Measurements from ENCODE around the gene PAEP.

The PAEP gene

GRCh38 chr9:135602789-135603481, 41.4 kb downstream of the PAEP start:
- H3K9me3 ChIP-seq (ENCODE audit: control insufficient read depth, low read length), result no peaks in the 10 kb centered on the region
- WGBS, 2 experiments (ENCODE audit: insufficient coverage in 2 of 2), result 65 to 70% methylated on average over 19 of the region's 24 CpGs

GRCh38 chr9:135604437-135605237, 43.1 kb downstream of the PAEP start:
- H3K4me1 ChIP-seq (ENCODE audit: control insufficient read depth, insufficient read depth, low read length, poor library complexity, severe bottlenecking), result no peaks in the 10 kb centered on the region
- no peaks in the 10 kb centered on the region for H3K9me3 ChIP-seq (ENCODE audit: control insufficient read depth, low read length)
- no peaks in the 10 kb centered on the region for H3K36me3 ChIP-seq (ENCODE audit: control insufficient read depth, insufficient read depth, low read length)
- H3K27ac ChIP-seq (ENCODE audit: low read depth, low read length, severe bottlenecking), result no peak overlapping the region
- H3K4me3 ChIP-seq (ENCODE audit: extremely low read depth, insufficient read depth, low read length, poor library complexity, severe bottlenecking), result no peak overlapping the region
- 89 to 91% methylated on average over 24 to 31 of the region's 31 CpGs for WGBS, 2 experiments (ENCODE audit: insufficient coverage in 2 of 2)

More at GRCh38 chr9:135602789-135603481, 41.4 kb downstream of the PAEP start:
- H3K4me1 ChIP-seq (ENCODE audit: control insufficient read depth, insufficient read depth, low read length, poor library complexity, severe bottlenecking), result no peaks in the 10 kb centered on the region
- H3K36me3 ChIP-seq (ENCODE audit: control insufficient read depth, insufficient read depth, low read length), result no peaks in the 10 kb centered on the region
- no peak overlapping the region for H3K27ac ChIP-seq (ENCODE audit: low read depth, low read length, severe bottlenecking)
- no peak overlapping the region for H3K4me3 ChIP-seq (ENCODE audit: extremely low read depth, insufficient read depth, low read length, poor library complexity, severe bottlenecking)

GRCh38 chr9:135605238-135605781, 43.8 kb downstream of the PAEP start:
- Histone ChIP-seq H3K4me3 (ENCODE audit: extremely low read depth, insufficient read depth, low read length, poor library complexity, severe bottlenecking) (no peak overlapping the region), H3K36me3 (ENCODE audit: control insufficient read depth, insufficient read depth, low read length) (no peaks in the 10 kb centered on the region), H3K9me3 (ENCODE audit: control insufficient read depth, low read length) (no peaks in the 10 kb centered on the region), H3K4me1 (ENCODE audit: control insufficient read depth, insufficient read depth, low read length, poor library complexity, severe bottlenecking) (no peaks in the 10 kb centered on the region), H3K27ac (ENCODE audit: low read depth, low read length, severe bottlenecking) (no peak overlapping the region)
- 86 to 89% methylated on average over 9 to 12 of the region's 14 CpGs for WGBS, 2 experiments (ENCODE audit: insufficient coverage in 2 of 2)

GRCh38 chr9:135606885-135607259, 45.3 kb downstream of the PAEP start:
- H3K4me1 ChIP-seq (ENCODE audit: control insufficient read depth, insufficient read depth, low read length, poor library complexity, severe bottlenecking), result no peaks in the 10 kb centered on the region
- no peak overlapping the region for H3K27ac ChIP-seq (ENCODE audit: low read depth, low read length, severe bottlenecking)
- no peaks in the 10 kb centered on the region for H3K9me3 ChIP-seq (ENCODE audit: control insufficient read depth, low read length)
- H3K4me3 ChIP-seq (ENCODE audit: extremely low read depth, insufficient read depth, low read length, poor library complexity, severe bottlenecking), result no peak overlapping the region
- 91 to 94% methylated on average over 10 to 11 of the region's 11 CpGs for WGBS, 2 experiments (ENCODE audit: insufficient coverage in 2 of 2)
- no peaks in the 10 kb centered on the region for H3K36me3 ChIP-seq (ENCODE audit: control insufficient read depth, insufficient read depth, low read length)

GRCh38 chr9:135607401-135608293, 46.1 kb downstream of the PAEP start:
- no peak overlapping the region for H3K27ac ChIP-seq (ENCODE audit: low read depth, low read length, severe bottlenecking)
- H3K4me3 ChIP-seq (ENCODE audit: extremely low read depth, insufficient read depth, low read length, poor library complexity, severe bottlenecking), result no peak overlapping the region
- 89 to 91% methylated on average over 20 to 22 of the region's 25 CpGs for WGBS, 2 experiments (ENCODE audit: insufficient coverage in 2 of 2)
- no peaks in the 10 kb centered on the region for H3K9me3 ChIP-seq (ENCODE audit: control insufficient read depth, low read length)
- no peaks in the 10 kb centered on the region for H3K4me1 ChIP-seq (ENCODE audit: control insufficient read depth, insufficient read depth, low read length, poor library complexity, severe bottlenecking)
- no peaks in the 10 kb centered on the region for H3K36me3 ChIP-seq (ENCODE audit: control insufficient read depth, insufficient read depth, low read length)

GRCh38 chr9:135608294-135608998, 46.9 kb downstream of the PAEP start:
- Histone ChIP-seq H3K36me3 (ENCODE audit: control insufficient read depth, insufficient read depth, low read length) (no peaks in the 10 kb centered on the region), H3K4me3 (ENCODE audit: extremely low read depth, insufficient read depth, low read length, poor library complexity, severe bottlenecking) (no peak overlapping the region), H3K4me1 (ENCODE audit: control insufficient read depth, insufficient read depth, low read length, poor library complexity, severe bottlenecking) (no peaks in the 10 kb centered on the region), H3K9me3 (ENCODE audit: control insufficient read depth, low read length) (no peaks in the 10 kb centered on the region), H3K27ac (ENCODE audit: low read depth, low read length, severe bottlenecking) (no peak overlapping the region)
- 88 to 96% methylated on average over 18 to 20 of the region's 22 CpGs for WGBS, 2 experiments (ENCODE audit: insufficient coverage in 2 of 2)

GRCh38 chr9:135608999-135609317, 47.4 kb downstream of the PAEP start:
- Histone ChIP-seq H3K9me3 (ENCODE audit: control insufficient read depth, low read length) (no peaks in the 10 kb centered on the region), H3K4me3 (ENCODE audit: extremely low read depth, insufficient read depth, low read length, poor library complexity, severe bottlenecking) (no peak overlapping the region), H3K36me3 (ENCODE audit: control insufficient read depth, insufficient read depth, low read length) (no peaks in the 10 kb centered on the region), H3K4me1 (ENCODE audit: control insufficient read depth, insufficient read depth, low read length, poor library complexity, severe bottlenecking) (no peaks in the 10 kb centered on the region), H3K27ac (ENCODE audit: low read depth, low read length, severe bottlenecking) (no peak overlapping the region)
- WGBS, 2 experiments (ENCODE audit: insufficient coverage in 2 of 2), result 92 to 95% methylated on average over 9 to 12 of the region's 15 CpGs

GRCh38 chr9:135609366-135609955, 47.9 kb downstream of the PAEP start:
- no peaks in the 10 kb centered on the region for H3K9me3 ChIP-seq (ENCODE audit: control insufficient read depth, low read length)
- H3K36me3 ChIP-seq (ENCODE audit: control insufficient read depth, insufficient read depth, low read length), result no peaks in the 10 kb centered on the region
- H3K4me1 ChIP-seq (ENCODE audit: control insufficient read depth, insufficient read depth, low read length, poor library complexity, severe bottlenecking), result no peaks in the 10 kb centered on the region
- 93 to 95% methylated on average over 15 to 17 of the region's 17 CpGs for WGBS, 2 experiments (ENCODE audit: insufficient coverage in 2 of 2)
- H3K4me3 ChIP-seq (ENCODE audit: extremely low read depth, insufficient read depth, low read length, poor library complexity, severe bottlenecking), result no peak overlapping the region
- H3K27ac ChIP-seq (ENCODE audit: low read depth, low read length, severe bottlenecking), result no peak overlapping the region

- H3K4me3 ChIP-seq (ENCODE audit: extremely low read depth, insufficient read depth, low read length, poor library complexity, severe bottlenecking), result no peak overlapping the region
- WGBS, 2 experiments (ENCODE audit: insufficient coverage in 2 of 2), result 85 to 94% methylated on average over 8 to 9 of the region's 13 CpGs
- no peaks in the 10 kb centered on the region for H3K9me3 ChIP-seq (ENCODE audit: control insufficient read depth, low read length)
- no peaks in the 10 kb centered on the region for H3K4me1 ChIP-seq (ENCODE audit: control insufficient read depth, insufficient read depth, low read length, poor library complexity, severe bottlenecking)
- no peaks in the 10 kb centered on the region for H3K36me3 ChIP-seq (ENCODE audit: control insufficient read depth, insufficient read depth, low read length)
- no peak overlapping the region for H3K27ac ChIP-seq (ENCODE audit: low read depth, low read length, severe bottlenecking)
Observed at GRCh38 chr9:135610290-135611141, 49.0 kb downstream of the PAEP start.

All from mesodermal cell (in vitro differentiated cells).